Activated B cell treated with CpG ODN at 0.5 μM for 24 hours (primary cell): Measurements from ENCODE around the gene CCT6A. TPM values are rescaled to one million over a fixed set of nuclear protein-coding genes. Genes with fewer than 3 reads are reported as not detected.
"Not testable (repeated sequence)": the region's sequence is repeated elsewhere in the genome, so short reads cannot be mapped to it uniquely, and the experiment has no call there.

Source experiments
- ATAC-seq: fragments of 200-7000 bp; cut with Tn5 transposase; one replicate; pipeline ENCODE4 v1.10.0; 2021; ENCODE audit warnings: low read depth, mild to moderate bottlenecking, moderate library complexity
- CTCF ChIA-PET: fragments of 350-600 bp; sonication (Branson Sonifier 250); formaldehyde crosslinking; loops from one replicate; lab custom pipeline; 2021; ENCODE audit warnings: antibody characterized with exemption; lab: Charles Lee
- POLR2A ChIA-PET: fragments of 350-600 bp; sonication (Branson Sonifier 250); formaldehyde crosslinking; loops from one replicate; lab custom pipeline; 2021; ENCODE audit warnings: antibody characterized with exemption; lab: Charles Lee
- DNase-seq: peaks from one replicate; pipeline ENCODE4 v3.0.0; 2022
- H3K27ac Mint-ChIP-seq: one replicate; pipeline ENCODE4 v1.8.0; 2020; ENCODE audit warnings: mixed read lengths
- H3K27me3 Mint-ChIP-seq: one replicate; pipeline ENCODE4 v1.8.0; 2021; ENCODE audit warnings: mixed read lengths
- H3K36me3 Mint-ChIP-seq: one replicate; pipeline ENCODE4 v1.8.0; 2021; ENCODE audit warnings: low read depth, mixed read lengths
- H3K4me1 Mint-ChIP-seq: one replicate; pipeline ENCODE4 v1.8.0; 2021; ENCODE audit warnings: mixed read lengths
- H3K4me3 Mint-ChIP-seq: one replicate; pipeline ENCODE4 v1.8.0; 2020; ENCODE audit warnings: mild to moderate bottlenecking, mixed read lengths
- H3K9me3 Mint-ChIP-seq: one replicate; pipeline ENCODE4 v1.8.0; 2020; ENCODE audit warnings: mixed read lengths
- intact Hi-C: fragments of 100-400 bp; cut with micrococcal nuclease; formaldehyde crosslinking; loops from one replicate; pipeline ENCODE4 v1.15.1; 2024
- total RNA-seq: library from RNA; stranded (reverse); gene quantifications from 2 replicates; pipeline ENCODE4 v1.2.3, GENCODE V29; 2022
- TF ChIP-seq, protein P1 (sequence below): fragments of 200-600 bp; IDR thresholded peaks from one replicate; pipeline ENCODE4 v1.8.0; 2022; ENCODE audit warnings: antibody characterized with exemption, mild to moderate bottlenecking

CCT6A gene
- total RNA-seq, 1 donor from 2014 or later, result 158 TPM

DNA sequence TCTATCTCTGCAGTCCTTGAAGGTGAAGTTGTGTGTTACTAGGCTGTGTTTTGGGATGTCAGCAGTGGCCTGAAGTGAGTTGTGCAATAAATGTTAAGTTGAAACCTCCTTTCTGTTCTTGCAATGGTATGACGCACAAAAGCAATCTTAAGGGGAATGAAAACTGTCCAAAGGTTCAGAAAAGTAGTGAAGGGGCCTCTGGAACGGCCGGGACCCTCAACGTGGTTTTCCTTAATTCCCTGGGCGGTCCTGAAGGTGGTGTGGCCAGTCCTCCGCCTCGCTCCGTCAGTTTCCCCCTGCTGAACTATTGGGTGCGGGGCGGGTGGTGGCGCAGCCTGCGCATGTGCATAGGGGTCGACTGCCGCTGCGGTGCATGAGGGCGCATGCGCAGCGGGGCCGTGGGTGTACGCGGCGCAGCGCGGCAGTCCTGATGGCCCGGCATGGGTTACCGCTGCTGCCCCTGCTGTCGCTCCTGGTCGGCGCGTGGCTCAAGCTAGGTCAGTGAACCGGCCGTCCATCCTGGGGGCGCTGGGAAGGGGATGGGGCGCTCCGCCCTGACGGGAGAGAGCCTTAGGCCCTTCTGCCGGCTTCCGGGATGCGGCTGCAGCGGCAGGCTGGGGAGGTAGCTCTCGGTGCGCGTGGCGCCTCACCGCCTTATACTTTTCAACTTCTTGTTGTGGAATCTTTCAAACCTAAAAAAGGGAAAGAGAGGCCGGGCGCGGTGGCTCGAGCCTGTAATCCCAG, 12.5 kb downstream of the CCT6A start, which contains the start of gene SUMF2:
SUMF2 (plus strand) TSS at position 405 of the 744 bp plus-strand sequence; CDS start at position 431, 26 bp downstream.
- no peaks in the 10 kb centered on the region for H3K9me3 Mint-ChIP-seq
- POLR2A ChIA-PET, result interaction anchor here (0.7 to 2.6 kb wide), 9 partner anchors 10 to 698 kb away, joined by 3 to 57 read pairs (median 12); partner anchors contain the start of genes CCT6A, CHCHD2, LANCL2 and NIPSNAP2
- ATAC-seq (peak; percentile 92), DNase-seq (peak; percentile 91)
- peak within 1 kb of the TSS; percentile 85 for H3K27ac Mint-ChIP-seq
- TF ChIP-seq, protein P1, sequence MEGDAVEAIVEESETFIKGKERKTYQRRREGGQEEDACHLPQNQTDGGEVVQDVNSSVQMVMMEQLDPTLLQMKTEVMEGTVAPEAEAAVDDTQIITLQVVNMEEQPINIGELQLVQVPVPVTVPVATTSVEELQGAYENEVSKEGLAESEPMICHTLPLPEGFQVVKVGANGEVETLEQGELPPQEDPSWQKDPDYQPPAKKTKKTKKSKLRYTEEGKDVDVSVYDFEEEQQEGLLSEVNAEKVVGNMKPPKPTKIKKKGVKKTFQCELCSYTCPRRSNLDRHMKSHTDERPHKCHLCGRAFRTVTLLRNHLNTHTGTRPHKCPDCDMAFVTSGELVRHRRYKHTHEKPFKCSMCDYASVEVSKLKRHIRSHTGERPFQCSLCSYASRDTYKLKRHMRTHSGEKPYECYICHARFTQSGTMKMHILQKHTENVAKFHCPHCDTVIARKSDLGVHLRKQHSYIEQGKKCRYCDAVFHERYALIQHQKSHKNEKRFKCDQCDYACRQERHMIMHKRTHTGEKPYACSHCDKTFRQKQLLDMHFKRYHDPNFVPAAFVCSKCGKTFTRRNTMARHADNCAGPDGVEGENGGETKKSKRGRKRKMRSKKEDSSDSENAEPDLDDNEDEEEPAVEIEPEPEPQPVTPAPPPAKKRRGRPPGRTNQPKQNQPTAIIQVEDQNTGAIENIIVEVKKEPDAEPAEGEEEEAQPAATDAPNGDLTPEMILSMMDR, result no peak
- peaks cover 60% of the 10 kb centered on the region for H3K36me3 Mint-ChIP-seq
- CTCF ChIA-PET, result interaction anchor here (1.2 to 4.3 kb wide), 3 partner anchors 10 to 57 kb away, joined by 5 to 25 read pairs (median 5); partner anchors contain the start of genes CCT6A and PSPH
- H3K4me3 Mint-ChIP-seq, result peak within 1 kb of the TSS; percentile 92
- intact Hi-C loops, result loop anchor here (1.0 to 10.0 kb wide), 7 partner anchors 10 to 530 kb away; partner anchors contain the start of genes CCT6A, CHCHD2, PSPH and ZNF713
- no peaks in the 10 kb centered on the region for H3K27me3 Mint-ChIP-seq
- peaks cover 32% of the 10 kb centered on the region for H3K4me1 Mint-ChIP-seq

DNA sequence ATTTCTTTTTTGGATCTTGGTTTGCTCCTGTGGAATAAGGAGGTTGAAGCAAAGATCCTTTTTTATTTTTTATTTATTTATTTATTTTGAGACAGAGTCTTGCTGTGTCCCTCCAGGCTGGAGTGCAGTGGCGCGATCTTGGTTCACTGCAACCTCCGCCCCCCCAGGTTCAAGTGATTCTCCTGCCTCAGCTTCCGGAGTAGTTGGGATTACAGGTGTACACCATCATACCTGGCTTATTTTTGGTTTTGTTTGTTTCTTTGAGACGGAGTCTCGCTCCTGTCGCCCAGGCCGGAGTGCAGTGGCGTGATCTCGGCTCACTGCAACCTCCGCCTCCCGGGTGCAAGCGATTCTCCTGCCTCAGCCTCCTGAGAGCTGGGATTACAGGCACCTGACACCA, 14.8 kb downstream of the CCT6A start:
- ATAC-seq, H3K27ac Mint-ChIP-seq, H3K4me3 Mint-ChIP-seq, H3K27me3 Mint-ChIP-seq, H3K9me3 Mint-ChIP-seq, POLR2A ChIA-PET, DNase-seq: not testable (repeated sequence)
- H3K36me3 Mint-ChIP-seq, result peaks cover 53% of the 10 kb centered on the region
- intact Hi-C loops, result loop anchor here (10.0 kb wide), 1 partner anchor 502 kb away; no protein-coding TSS in a partner anchor
- peaks cover 29% of the 10 kb centered on the region for H3K4me1 Mint-ChIP-seq
- CTCF ChIA-PET, result interaction anchor here (2.4 to 4.3 kb wide), 2 partner anchors 8 to 59 kb away, joined by 5 to 25 read pairs; no protein-coding TSS in a partner anchor

DNA sequence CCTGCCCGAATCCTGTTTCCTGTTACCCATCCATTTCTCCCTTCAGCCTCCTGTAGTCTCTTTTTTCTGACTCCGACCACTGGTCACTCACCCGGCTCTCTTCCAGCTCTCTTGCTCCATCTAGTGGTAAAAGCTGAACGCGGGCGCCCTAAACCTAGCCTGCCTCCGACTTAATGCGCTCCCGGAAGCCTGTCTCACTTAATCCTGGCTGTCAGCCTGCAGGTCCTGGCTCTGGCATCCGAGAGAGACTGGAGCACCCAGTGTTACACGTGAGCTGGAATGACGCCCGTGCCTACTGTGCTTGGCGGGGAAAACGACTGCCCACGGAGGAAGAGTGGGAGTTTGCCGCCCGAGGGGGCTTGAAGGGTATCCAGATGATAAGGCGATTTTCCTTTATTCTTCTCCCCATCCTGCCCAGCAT, 22.8 kb downstream of the CCT6A start:
- Mint-ChIP-seq H3K4me1 (peaks cover 4% of the 10 kb centered on the region), H3K27ac (no peak overlapping the region), H3K36me3 (peaks cover 48% of the 10 kb centered on the region), H3K27me3 (no peaks in the 10 kb centered on the region), H3K4me3 (no peak overlapping the region), H3K9me3 (no peaks in the 10 kb centered on the region)
- DNase-seq, result peak; percentile 64
- intact Hi-C loops, result loop anchor here (1.0 to 10.0 kb wide), 5 partner anchors 10 to 794 kb away; partner anchors contain the start of gene SUMF2
- TF ChIP-seq, protein P1, result no peak
- CTCF ChIA-PET, result interaction anchor here (0.6 to 4.2 kb wide), 16 partner anchors 9 to 797 kb away, joined by 3 to 53 read pairs (median 4); partner anchors contain the start of genes CHCHD2 and SUMF2
- POLR2A ChIA-PET, result interaction anchor here (0.6 to 1.5 kb wide), 4 partner anchors 23 to 500 kb away, joined by 3 to 5 read pairs (median 4); partner anchors contain the start of genes CCT6A and PSPH
- peak; percentile 94 for ATAC-seq

DNA sequence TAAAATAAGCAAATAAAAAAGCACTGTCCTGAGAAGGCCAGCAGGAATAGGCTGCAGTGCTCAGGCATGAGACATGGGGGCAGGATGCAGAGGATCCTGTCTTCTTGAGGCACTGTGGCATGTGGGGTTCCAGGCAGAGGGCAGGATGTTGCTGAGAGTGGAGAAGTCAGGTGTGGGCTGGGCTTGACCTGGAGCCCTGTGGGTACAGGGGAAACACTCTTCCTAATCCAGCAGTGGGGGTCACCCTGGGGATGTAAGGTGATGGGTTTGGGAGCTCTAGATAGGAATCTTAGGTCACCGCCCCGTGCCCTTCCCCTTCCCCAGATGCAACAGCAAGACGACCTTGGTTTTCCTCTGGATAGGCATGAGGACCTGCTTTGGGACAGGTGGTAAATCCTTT, 26.1 kb downstream of the CCT6A start:
- Mint-ChIP-seq H3K9me3 (no peaks in the 10 kb centered on the region), H3K36me3 (peaks cover 52% of the 10 kb centered on the region), H3K4me3 (no peak overlapping the region), H3K27me3 (no peaks in the 10 kb centered on the region), H3K4me1 (peaks cover 4% of the 10 kb centered on the region), H3K27ac (no peak overlapping the region)
- DNase-seq (no peak), ATAC-seq (no peak)
- TF ChIP-seq, protein P1, result no peak
- CTCF ChIA-PET, result no interaction called here
- POLR2A ChIA-PET, result no interaction called here
- intact Hi-C loops, result loop anchor here (10.0 kb wide), 1 partner anchor 643 kb away; no protein-coding TSS in a partner anchor

DNA sequence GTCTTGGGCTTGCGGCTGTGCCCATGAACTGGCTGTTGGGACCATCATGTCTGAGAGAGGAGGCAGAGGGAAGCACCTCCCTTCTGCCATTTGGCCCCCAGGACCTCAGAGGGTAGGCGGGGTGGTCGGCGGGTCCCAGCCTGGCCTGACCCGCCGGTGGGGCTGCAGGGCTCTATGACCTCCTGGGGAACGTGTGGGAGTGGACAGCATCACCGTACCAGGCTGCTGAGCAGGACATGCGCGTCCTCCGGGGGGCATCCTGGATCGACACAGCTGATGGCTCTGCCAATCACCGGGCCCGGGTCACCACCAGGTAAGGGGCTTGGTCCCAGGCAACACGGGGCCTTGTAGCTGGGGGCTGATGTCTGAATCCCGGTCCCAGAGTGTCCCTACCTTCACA, 26.6 kb downstream of the CCT6A start:
- ChIA-PET POLR2A (no interaction called here), CTCF (no interaction called here)
- Mint-ChIP-seq H3K4me3 (no peak overlapping the region), H3K27ac (no peak overlapping the region), H3K36me3 (peaks cover 47% of the 10 kb centered on the region), H3K27me3 (no peaks in the 10 kb centered on the region), H3K9me3 (no peaks in the 10 kb centered on the region), H3K4me1 (peaks cover 4% of the 10 kb centered on the region)
- DNase-seq (no peak), ATAC-seq (no peak)
- TF ChIP-seq, protein P1, result no peak
- intact Hi-C loops, result loop anchor here (10.0 kb wide), 1 partner anchor 643 kb away; no protein-coding TSS in a partner anchor
